Measurements from ENCODE around the gene OSBPL5.

- TF ChIP-seq CTCF (IDR thresholded peaks at IDR 0.05) = no peak
- no peak for TF ChIP-seq POLR2A (IDR thresholded peaks at IDR 0.05; ENCODE audit: low read depth)
- no peak for TF ChIP-seq POLR2AphosphoS5 (IDR thresholded peaks at IDR 0.05)
Measured at GRCh38 chr11:3091081-3091845, 73.8 kb downstream of the OSBPL5 start.
